HUES6 (cell line): ENCODE measurements around the gene SNF8.

ENCODE experiments used
- H3K27ac ChIP-seq: 2 replicates; pipeline ENCODE4 v1.7.0; 2013; ENCODE audit warnings: low read depth, mild to moderate bottlenecking, low read length, inconsistent platforms
- H3K27me3 ChIP-seq: 2 replicates; pipeline ENCODE4 v1.6.1; 2013; ENCODE audit warnings: low read length; ENCODE audit not compliant: control insufficient read depth, insufficient read depth
- H3K36me3 ChIP-seq: 2 replicates; pipeline ENCODE4 v1.6.1; 2013; ENCODE audit warnings: low read length; ENCODE audit not compliant: control insufficient read depth, insufficient read depth
- H3K4me1 ChIP-seq: 2 replicates; pipeline ENCODE4 v1.6.1; 2013; ENCODE audit warnings: low read length; ENCODE audit not compliant: control insufficient read depth, insufficient read depth
- H3K4me3 ChIP-seq: 2 replicates; pipeline ENCODE4 v1.5.1; 2013; ENCODE audit warnings: low read depth, low read length
- H3K9ac ChIP-seq: one replicate; pipeline ENCODE4 v1.6.1; 2013; ENCODE audit warnings: mild to moderate bottlenecking, low read length
- H3K9me3 ChIP-seq: 2 replicates; pipeline ENCODE4 v1.6.1; 2013; ENCODE audit warnings: low read depth, low read length; ENCODE audit not compliant: control insufficient read depth, insufficient read depth

The SNF8 gene

DNA sequence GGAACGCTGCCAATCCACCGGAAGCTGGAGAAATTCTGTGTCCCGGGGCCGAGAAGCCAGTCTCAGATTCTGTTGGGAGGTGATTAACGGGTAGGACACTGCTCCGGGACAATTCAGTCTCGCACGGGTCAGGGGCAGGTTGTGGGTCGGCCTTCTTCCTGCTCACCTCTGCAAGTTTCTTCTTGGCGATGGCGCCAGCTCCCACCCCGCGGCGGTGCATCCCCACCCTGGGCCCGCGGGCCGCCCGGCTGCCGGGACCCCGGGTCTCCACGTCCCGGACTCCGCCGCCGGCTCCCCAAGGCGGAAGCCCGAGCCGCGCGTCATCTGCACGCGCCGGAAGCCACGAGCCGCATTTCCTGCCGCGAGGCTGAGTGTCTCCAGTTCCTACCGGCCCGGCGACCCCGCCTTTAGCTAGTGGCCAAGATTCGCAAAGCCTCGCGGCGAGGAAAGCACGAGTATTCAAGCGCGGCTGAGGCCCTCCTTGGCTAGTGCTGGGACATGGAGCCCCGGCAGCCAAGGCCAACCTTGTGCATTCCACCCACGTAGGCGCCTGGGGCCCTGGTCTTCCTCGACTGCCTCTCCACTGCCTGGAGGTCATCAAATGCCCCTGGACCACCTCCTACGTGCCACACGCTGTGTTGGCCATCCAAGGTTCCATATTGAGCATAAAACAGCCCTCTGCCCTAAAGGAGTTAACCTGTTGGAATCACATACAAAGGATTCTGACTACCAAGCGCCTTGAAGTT, at the start of gene SNF8:
Gene SNF8 (minus strand): TSS at position 328 of the 746 bp plus-strand sequence. CDS start 108 bp downstream, at position 220.
- Histone ChIP-seq H3K9me3 (no peaks in the 10 kb centered on the region), H3K9ac (peak within 1 kb of the TSS; percentile 90), H3K4me1 (peaks cover 7% of the 10 kb centered on the region; the same call in 1 of the 2 replicates), H3K27ac (peak within 1 kb of the TSS; percentile 78), H3K4me3 (peak within 1 kb of the TSS; percentile 91), H3K27me3 (no peaks in the 10 kb centered on the region), H3K36me3 (peaks cover 20% of the 10 kb centered on the region)

DNA sequence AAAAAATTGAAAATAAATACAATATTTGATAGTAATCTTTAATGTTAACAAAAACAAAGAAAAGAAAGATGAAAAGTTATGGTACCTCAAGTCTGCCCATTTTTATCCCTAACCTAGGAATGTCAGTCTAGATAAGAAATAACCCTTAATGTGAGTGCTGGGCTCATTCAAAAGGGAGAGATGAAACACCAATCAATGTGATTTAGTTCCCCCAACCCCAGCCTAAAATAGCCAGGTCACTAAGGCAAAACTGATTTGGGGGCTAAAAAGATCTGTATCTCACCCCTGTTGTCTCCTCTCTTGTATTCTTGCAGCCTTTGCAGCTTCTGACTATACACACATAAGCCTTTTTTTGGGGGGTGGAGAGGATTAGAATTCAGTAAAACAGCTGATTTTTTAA, 49.3 kb upstream of the SNF8 start:
- H3K27ac ChIP-seq, result no peak overlapping the region
- H3K9ac ChIP-seq, result peak overlapping the region; percentile 32
- peak overlapping the region; percentile 99; the same call in 1 of the 2 replicates for H3K4me3 ChIP-seq

GRCh38 chr17:48993305-48993704, 48.7 kb upstream of the SNF8 start:
- Histone ChIP-seq H3K9ac (no peak overlapping the region), H3K27ac (no peak overlapping the region)

More for the DNA sequence above, 49.3 kb upstream of the SNF8 start:
- Histone ChIP-seq H3K4me1 (peaks cover 42% of the 10 kb centered on the region), H3K27me3 (no peaks in the 10 kb centered on the region), H3K36me3 (peaks cover 4% of the 10 kb centered on the region; the same call in 1 of the 2 replicates), H3K9me3 (no peaks in the 10 kb centered on the region)

GRCh38 chr17:48992444-48992843, 47.8 kb upstream of the SNF8 start:
- no peak overlapping the region for H3K4me3 ChIP-seq
- no peaks in the 10 kb centered on the region for H3K27me3 ChIP-seq
- H3K27ac ChIP-seq, result peak overlapping the region; percentile 71
- H3K9me3 ChIP-seq, result no peaks in the 10 kb centered on the region
- H3K4me1 ChIP-seq, result peaks cover 42% of the 10 kb centered on the region
- no peak overlapping the region for H3K9ac ChIP-seq
- no peaks in the 10 kb centered on the region for H3K36me3 ChIP-seq

More at GRCh38 chr17:48993305-48993704, 48.7 kb upstream of the SNF8 start:
- H3K4me3 ChIP-seq, result no peak overlapping the region
- H3K36me3 ChIP-seq, result no peaks in the 10 kb centered on the region
- no peaks in the 10 kb centered on the region for H3K27me3 ChIP-seq
- H3K4me1 ChIP-seq, result peaks cover 42% of the 10 kb centered on the region
- H3K9me3 ChIP-seq, result no peaks in the 10 kb centered on the region

GRCh38 chr17:48990882-48991357, 46.3 kb upstream of the SNF8 start:
- Histone ChIP-seq H3K9ac (peak overlapping the region; percentile 59), H3K4me3 (peak overlapping the region; percentile 50), H3K27me3 (no peaks in the 10 kb centered on the region), H3K9me3 (no peaks in the 10 kb centered on the region), H3K4me1 (peaks cover 42% of the 10 kb centered on the region), H3K27ac (peak overlapping the region; percentile 56; the same call in 1 of the 2 replicates), H3K36me3 (no peaks in the 10 kb centered on the region)

DNA sequence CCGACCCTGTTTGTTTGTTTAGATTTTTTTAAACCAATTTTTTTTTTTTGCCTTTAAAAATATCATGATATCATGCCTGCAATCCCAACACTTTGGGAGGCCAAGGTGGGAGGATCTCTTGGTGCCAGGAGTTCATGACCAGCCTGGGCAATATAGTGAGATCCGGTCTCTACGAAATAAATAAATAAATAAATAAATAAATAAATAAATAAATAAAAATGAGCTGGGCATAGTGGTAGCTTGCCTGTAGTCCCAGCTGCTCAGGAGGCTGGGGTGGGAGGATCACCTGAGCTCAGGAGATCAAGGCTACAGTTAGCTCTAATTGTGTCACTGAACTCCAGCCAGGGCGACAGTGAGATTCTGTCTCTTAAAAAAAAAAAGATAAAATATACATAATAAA, 44.5 kb upstream of the SNF8 start:
- Histone ChIP-seq H3K4me1 (peaks cover 38% of the 10 kb centered on the region), H3K27me3 (no peaks in the 10 kb centered on the region), H3K9ac (no peak overlapping the region), H3K36me3 (no peaks in the 10 kb centered on the region), H3K9me3 (no peaks in the 10 kb centered on the region), H3K27ac (no peak overlapping the region), H3K4me3 (no peak overlapping the region)

DNA sequence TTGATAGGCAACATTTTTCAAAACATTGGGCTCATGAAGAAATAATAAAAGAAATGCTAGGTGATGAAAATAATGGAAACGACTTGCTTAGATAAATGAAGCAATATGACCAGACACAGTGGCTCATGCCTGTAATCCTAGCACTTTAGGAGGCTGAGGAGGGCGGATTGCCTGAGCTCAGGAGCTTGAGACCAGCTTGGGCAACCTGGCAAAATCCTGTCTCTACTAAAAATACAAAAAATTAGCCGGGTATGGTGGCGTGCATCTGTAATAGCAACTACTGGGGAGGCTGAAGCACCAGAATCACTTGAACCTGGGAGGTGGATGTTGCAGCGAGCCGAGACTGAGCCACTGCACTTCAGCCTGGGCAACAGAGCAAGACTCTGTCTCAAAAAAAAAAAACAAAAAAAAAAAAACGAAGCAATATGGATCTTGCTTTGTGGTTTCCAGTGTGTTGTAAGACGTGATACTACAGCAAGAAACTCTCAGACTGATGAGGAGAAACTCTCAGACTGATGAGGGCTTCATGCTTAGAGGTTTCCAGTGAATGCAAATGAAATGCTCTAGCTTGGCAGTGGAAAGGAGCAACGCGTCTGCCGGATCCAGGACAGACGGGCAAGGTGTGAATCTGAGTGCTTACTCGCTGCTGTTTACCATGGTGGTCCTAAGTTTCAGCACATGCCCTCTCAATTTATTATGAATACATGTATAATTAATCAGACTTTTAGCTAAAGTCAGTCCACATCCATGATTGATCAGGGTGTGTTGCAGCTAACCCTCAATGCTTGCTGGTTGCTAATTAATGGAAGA, 41.0 kb upstream of the SNF8 start:
- Histone ChIP-seq H3K9me3 (no peaks in the 10 kb centered on the region), H3K9ac (no peak overlapping the region), H3K4me3 (no peak overlapping the region), H3K27ac (no peak overlapping the region), H3K27me3 (no peaks in the 10 kb centered on the region), H3K4me1 (peaks cover 8% of the 10 kb centered on the region), H3K36me3 (no peaks in the 10 kb centered on the region)

- H3K9ac ChIP-seq, result no peak overlapping the region
- H3K9me3 ChIP-seq, result no peaks in the 10 kb centered on the region
- H3K27me3 ChIP-seq, result no peaks in the 10 kb centered on the region
- H3K36me3 ChIP-seq, result no peaks in the 10 kb centered on the region
- H3K27ac ChIP-seq, result no peak overlapping the region
- H3K4me1 ChIP-seq, result no peaks in the 10 kb centered on the region
- no peak overlapping the region for H3K4me3 ChIP-seq
Observed at GRCh38 chr17:48981927-48982539, 37.4 kb upstream of the SNF8 start.

- H3K27ac ChIP-seq, result no peak overlapping the region; the same call in 1 of the 2 replicates
- H3K27me3 ChIP-seq, result no peaks in the 10 kb centered on the region
- H3K4me1 ChIP-seq, result peaks cover 31% of the 10 kb centered on the region
- no peak overlapping the region for H3K9ac ChIP-seq
- no peak overlapping the region for H3K4me3 ChIP-seq
- no peaks in the 10 kb centered on the region for H3K36me3 ChIP-seq
- no peaks in the 10 kb centered on the region for H3K9me3 ChIP-seq
Observed at GRCh38 chr17:48973806-48974205, 29.2 kb upstream of the SNF8 start.

- no peaks in the 10 kb centered on the region for H3K27me3 ChIP-seq
- peaks cover 31% of the 10 kb centered on the region for H3K4me1 ChIP-seq
- H3K4me3 ChIP-seq, result no peak overlapping the region; the same call in 1 of the 2 replicates
- peak overlapping the region; percentile 67; the same call in 1 of the 2 replicates for H3K27ac ChIP-seq
- H3K36me3 ChIP-seq, result no peaks in the 10 kb centered on the region
- H3K9ac ChIP-seq, result peak overlapping the region; percentile 49
- H3K9me3 ChIP-seq, result no peaks in the 10 kb centered on the region
Observed at GRCh38 chr17:48972749-48973097, 28.1 kb upstream of the SNF8 start.
